HEK293T (cell line): ENCODE data around the gene WWOX.

Experiments used
- FOXA1 ChIP-seq: fragments of 450-650 bp; IDR thresholded peaks from 2 replicates; pipeline ENCODE4 v1.6.1; 2016; ENCODE audit warnings: mild to moderate bottlenecking
- SP1 ChIP-seq: fragments of 450-650 bp; IDR thresholded peaks from 2 replicates; pipeline ENCODE4 v1.6.1; 2017

GRCh38 chr16:78696797-78697196 lies 597.3 kb downstream of the WWOX start:
- no peak for TF ChIP-seq FOXA1
- no peak for TF ChIP-seq SP1
